GM11168 (cell line): ENCODE measurements around the gene PITPNM1.
"Not testable (repeated sequence)": the region's sequence is repeated elsewhere in the genome, so short reads cannot be mapped to it uniquely, and the experiment has no call there.

Experiments
- in situ Hi-C: fragments of 300-500 bp; cut with MboI; formaldehyde crosslinking; loops from one replicate; pipeline ENCODE4 v1.12.0; 2022; ENCODE audit warnings: low sequenced_read_pairs; ENCODE audit not compliant: unreplicated experiment

The PITPNM1 gene

GRCh38 chr11:67523556-67524479 lies 18.7 kb upstream of the PITPNM1 start:
- in situ Hi-C loops: no loop called here

GRCh38 chr11:67522844-67523555 lies 17.8 kb upstream of the PITPNM1 start, which contains the start of gene CABP2:
TSS of gene CABP2 (minus strand) at chr11:67523446. CDS start at chr11:67523326, 120 bp downstream.
- in situ Hi-C loops: no loop called here

GRCh38 chr11:67522338-67522737 lies 17.2 kb upstream of the PITPNM1 start:
- in situ Hi-C loops: no loop called here

- in situ Hi-C loops: no loop called here
These were observed 16.8 kb upstream of the PITPNM1 start for GRCh38 chr11:67521924-67522323.

GRCh38 chr11:67520856-67521824 lies 16.0 kb upstream of the PITPNM1 start:
- in situ Hi-C loops: no loop called here

GRCh38 chr11:67519726-67520125 lies 14.6 kb upstream of the PITPNM1 start:
- in situ Hi-C loops: no loop called here

GRCh38 chr11:67517784-67518552 lies 12.8 kb upstream of the PITPNM1 start:
- in situ Hi-C loops: no loop called here

- in situ Hi-C loops: no loop called here
These were observed 11.6 kb upstream of the PITPNM1 start for GRCh38 chr11:67516806-67517205.

GRCh38 chr11:67514116-67514515 lies 9.0 kb upstream of the PITPNM1 start:
- in situ Hi-C loops: no loop called here

GRCh38 chr11:67511558-67511957 lies 6.4 kb upstream of the PITPNM1 start:
- in situ Hi-C loops: not testable (repeated sequence)

- in situ Hi-C loops: no loop called here
These were observed 4.8 kb upstream of the PITPNM1 start for GRCh38 chr11:67510023-67510345.

GRCh38 chr11:67508486-67509121 lies 3.4 kb upstream of the PITPNM1 start:
- in situ Hi-C loops: loop anchor here (10.0 kb wide), 1 partner anchor 104 kb away; the partner anchor contains the start of genes PPP1CA and TBC1D10C

GRCh38 chr11:67507864-67508485 lies 2.8 kb upstream of the PITPNM1 start, which contains the start of gene CDK2AP2:
TSS of gene CDK2AP2 (minus strand) at chr11:67508162. CDS start at chr11:67508082, 80 bp downstream.
- in situ Hi-C loops: loop anchor here (10.0 kb wide), 1 partner anchor 103 kb away; the partner anchor contains the start of genes PPP1CA and TBC1D10C

- in situ Hi-C loops: loop anchor here (10.0 kb wide), 1 partner anchor 103 kb away; the partner anchor contains the start of genes PPP1CA and TBC1D10C
These were observed 2.2 kb upstream of the PITPNM1 start for GRCh38 chr11:67507242-67507863.

GRCh38 chr11:67506426-67507051 lies 1.4 kb upstream of the PITPNM1 start:
- in situ Hi-C loops: loop anchor here (10.0 kb wide), 1 partner anchor 102 kb away; the partner anchor contains the start of genes PPP1CA and TBC1D10C

GRCh38 chr11:67505605-67506396 lies 638 bp upstream of the PITPNM1 start:
- in situ Hi-C loops: loop anchor here (10.0 kb wide), 1 partner anchor 101 kb away; the partner anchor contains the start of genes PPP1CA and TBC1D10C
